ENCODE results near the gene SMIM8. TPM values are rescaled to one million over a fixed set of nuclear protein-coding genes. Genes with fewer than 3 reads are reported as not detected.

SMIM8 gene
- total and polyA plus RNA-seq, 2 donors (not counting 1 experiment from before 2014, with no cell fraction given): 3.7 to 19.1 TPM

DNA sequence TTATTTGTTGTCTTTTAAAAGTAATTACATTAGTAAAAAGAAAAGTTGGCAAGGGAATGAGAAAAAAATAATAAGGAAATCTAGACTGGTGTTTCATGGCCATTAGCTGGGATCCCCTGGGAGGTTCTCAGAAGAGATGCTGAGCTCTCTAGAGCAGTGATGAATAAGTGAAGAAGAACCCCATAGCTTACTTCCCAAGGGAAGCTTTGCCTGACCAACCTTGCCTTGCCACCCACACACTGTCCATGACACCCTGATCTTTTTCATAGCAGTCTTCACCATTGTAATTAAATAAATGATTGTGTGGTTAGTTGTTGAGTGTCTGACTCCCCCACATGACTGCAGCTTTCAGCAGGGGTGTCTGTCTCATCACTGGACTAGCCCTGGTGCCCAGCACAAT lies 28.1 kb downstream of the SMIM8 start:
- Mint-ChIP-seq H3K4me3 (no peak overlapping the region), H3K4me1 (no peaks in the 10 kb centered on the region), H3K27me3 (no peaks in the 10 kb centered on the region), H3K27ac (no peak overlapping the region), H3K9me3 (ENCODE audit: insufficient read depth) (no peaks in the 10 kb centered on the region)
- no peaks in the 10 kb centered on the region for H3K79me2 ChIP-seq (ENCODE audit: control insufficient read depth, insufficient read depth, low read length)
- no peaks in the 10 kb centered on the region for H3K4me1 ChIP-seq (ENCODE audit: control insufficient read depth in 2 of 2, insufficient read depth in 2 of 2, low read length in 2 of 2)
- TF ChIP-seq, protein P1, sequence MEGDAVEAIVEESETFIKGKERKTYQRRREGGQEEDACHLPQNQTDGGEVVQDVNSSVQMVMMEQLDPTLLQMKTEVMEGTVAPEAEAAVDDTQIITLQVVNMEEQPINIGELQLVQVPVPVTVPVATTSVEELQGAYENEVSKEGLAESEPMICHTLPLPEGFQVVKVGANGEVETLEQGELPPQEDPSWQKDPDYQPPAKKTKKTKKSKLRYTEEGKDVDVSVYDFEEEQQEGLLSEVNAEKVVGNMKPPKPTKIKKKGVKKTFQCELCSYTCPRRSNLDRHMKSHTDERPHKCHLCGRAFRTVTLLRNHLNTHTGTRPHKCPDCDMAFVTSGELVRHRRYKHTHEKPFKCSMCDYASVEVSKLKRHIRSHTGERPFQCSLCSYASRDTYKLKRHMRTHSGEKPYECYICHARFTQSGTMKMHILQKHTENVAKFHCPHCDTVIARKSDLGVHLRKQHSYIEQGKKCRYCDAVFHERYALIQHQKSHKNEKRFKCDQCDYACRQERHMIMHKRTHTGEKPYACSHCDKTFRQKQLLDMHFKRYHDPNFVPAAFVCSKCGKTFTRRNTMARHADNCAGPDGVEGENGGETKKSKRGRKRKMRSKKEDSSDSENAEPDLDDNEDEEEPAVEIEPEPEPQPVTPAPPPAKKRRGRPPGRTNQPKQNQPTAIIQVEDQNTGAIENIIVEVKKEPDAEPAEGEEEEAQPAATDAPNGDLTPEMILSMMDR (IDR thresholded peaks at IDR 0.05): no peak
- no peak for TF ChIP-seq EZH2 (IDR thresholded peaks at IDR 0.05; ENCODE audit: borderline replicate concordance, insufficient read depth, low read depth, low read length, poor library complexity, severe bottlenecking)
- no peak overlapping the region for H3K9ac ChIP-seq (ENCODE audit: low read length)
- no peaks in the 10 kb centered on the region for H3K36me3 ChIP-seq (replicated peaks in 1 of 2; ENCODE audit: control extremely low read depth in 1 of 2, control insufficient read depth in 1 of 2, extremely low read depth in 1 of 2, insufficient read depth in 2 of 2, low read length in 1 of 2)
- POLR2A ChIA-PET: no interaction called here
- no peaks in the 10 kb centered on the region for H3K27me3 ChIP-seq (replicated peaks in 1 of 4; ENCODE audit: control extremely low read depth in 1 of 4, control insufficient read depth in 3 of 4, insufficient read depth in 4 of 4, low read length in 3 of 4)
- no peak for ATAC-seq (ENCODE audit: low read depth)
- no peaks in the 10 kb centered on the region for H4K20me1 ChIP-seq (ENCODE audit: control insufficient read depth, insufficient read depth, low read length, poor library complexity, severe bottlenecking)
- CTCF ChIA-PET: no interaction called here
- no peak overlapping the region for H3K27ac ChIP-seq (ENCODE audit: low read length in 2 of 2)
- intact Hi-C loops (cut with micrococcal nuclease): no loop called here
- no peak overlapping the region for H3K4me3 ChIP-seq (ENCODE audit: control extremely low read depth in 1 of 5, extremely low read depth in 1 of 5, insufficient read depth in 1 of 5, low read depth in 2 of 5, low read length in 4 of 5)
- DNase-seq: no peak
- no peak overlapping the region for H2AFZ ChIP-seq (ENCODE audit: insufficient read depth, low read depth, low read length, poor library complexity, severe bottlenecking)
- no peaks in the 10 kb centered on the region for H3K9me3 ChIP-seq (ENCODE audit: control extremely low read depth in 1 of 3, control insufficient read depth in 2 of 3, insufficient read depth in 1 of 3, low read length in 2 of 3)
- H3K4me2 ChIP-seq (replicated peaks; ENCODE audit: low read depth, low read length, poor library complexity, severe bottlenecking): no peak overlapping the region

DNA sequence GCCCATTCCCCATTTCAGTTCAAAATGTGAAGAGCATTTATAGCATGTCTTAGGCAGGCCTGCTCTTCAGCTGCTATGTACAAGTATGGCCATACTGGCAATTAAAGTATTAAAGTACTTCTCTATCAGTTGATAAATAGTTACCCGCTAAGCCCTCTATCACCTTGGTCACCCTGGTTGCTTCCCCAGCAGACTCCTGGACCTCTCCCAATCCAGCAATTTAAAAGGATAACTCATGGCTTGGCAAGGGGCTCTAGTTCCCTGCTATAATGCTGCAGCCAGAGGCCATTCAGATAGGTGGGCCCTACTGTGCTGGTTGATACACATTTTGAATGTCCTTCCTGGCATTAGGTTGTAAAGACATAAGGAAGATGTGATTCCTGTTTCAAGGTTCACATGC lies 29.2 kb downstream of the SMIM8 start:
- intact Hi-C loops (cut with micrococcal nuclease): no loop called here
- CTCF ChIA-PET: no interaction called here
- POLR2A ChIA-PET: no interaction called here
- no peak for ATAC-seq (ENCODE audit: low read depth)
- H3K9me3 Mint-ChIP-seq (ENCODE audit: insufficient read depth): no peaks in the 10 kb centered on the region
- H3K4me1 Mint-ChIP-seq: no peaks in the 10 kb centered on the region
- Histone ChIP-seq H3K36me3 (replicated peaks in 1 of 2; ENCODE audit: control extremely low read depth in 1 of 2, control insufficient read depth in 1 of 2, extremely low read depth in 1 of 2, insufficient read depth in 2 of 2, low read length in 1 of 2) (no peaks in the 10 kb centered on the region), H3K79me2 (ENCODE audit: control insufficient read depth, insufficient read depth, low read length) (no peaks in the 10 kb centered on the region), H2AFZ (ENCODE audit: insufficient read depth, low read depth, low read length, poor library complexity, severe bottlenecking) (no peak overlapping the region), H3K4me2 (replicated peaks; ENCODE audit: low read depth, low read length, poor library complexity, severe bottlenecking) (no peak overlapping the region), H3K9me3 (ENCODE audit: control extremely low read depth in 1 of 3, control insufficient read depth in 2 of 3, insufficient read depth in 1 of 3, low read length in 2 of 3) (no peaks in the 10 kb centered on the region), H3K4me1 (ENCODE audit: control insufficient read depth in 2 of 2, insufficient read depth in 2 of 2, low read length in 2 of 2) (no peaks in the 10 kb centered on the region), H3K4me3 (ENCODE audit: control extremely low read depth in 1 of 5, extremely low read depth in 1 of 5, insufficient read depth in 1 of 5, low read depth in 2 of 5, low read length in 4 of 5) (no peak overlapping the region), H3K27ac (ENCODE audit: low read length in 2 of 2) (no peak overlapping the region), H4K20me1 (ENCODE audit: control insufficient read depth, insufficient read depth, low read length, poor library complexity, severe bottlenecking) (no peaks in the 10 kb centered on the region), H3K9ac (ENCODE audit: low read length) (no peak overlapping the region), H3K27me3 (replicated peaks in 1 of 4; ENCODE audit: control extremely low read depth in 1 of 4, control insufficient read depth in 3 of 4, insufficient read depth in 4 of 4, low read length in 3 of 4) (no peaks in the 10 kb centered on the region)
- no peak for DNase-seq
- no peaks in the 10 kb centered on the region for H3K27me3 Mint-ChIP-seq
- no peak overlapping the region for H3K27ac Mint-ChIP-seq
- H3K4me3 Mint-ChIP-seq: no peak overlapping the region
- WGBS (ENCODE audit: insufficient coverage): 100% methylated on average over 1 of the region's 1 CpG
- TF ChIP-seq, protein P1 (IDR thresholded peaks at IDR 0.05): no peak
- TF ChIP-seq EZH2 (IDR thresholded peaks at IDR 0.05; ENCODE audit: borderline replicate concordance, insufficient read depth, low read depth, low read length, poor library complexity, severe bottlenecking): no peak
